ACHN (cell line): ENCODE measurements around the gene ATF6B.

Source experiments
- DNase-seq: peaks from one replicate; pipeline ENCODE4 v3.0.0-alpha.2; 2015
- in situ Hi-C: cut with HindIII; loops from 2 replicates; pipeline ENCODE4 v1.10.0; 2017; ENCODE audit warnings: low sequenced_read_pairs, low pct_ligation_motif_present, low pct_unique_long_range_greater_than_20kb

ATF6B gene

GRCh38 chr6:32088487-32089049 lies 39.5 kb downstream of the ATF6B start:
- no peak for DNase-seq
- in situ Hi-C loops: no loop called here

DNA sequence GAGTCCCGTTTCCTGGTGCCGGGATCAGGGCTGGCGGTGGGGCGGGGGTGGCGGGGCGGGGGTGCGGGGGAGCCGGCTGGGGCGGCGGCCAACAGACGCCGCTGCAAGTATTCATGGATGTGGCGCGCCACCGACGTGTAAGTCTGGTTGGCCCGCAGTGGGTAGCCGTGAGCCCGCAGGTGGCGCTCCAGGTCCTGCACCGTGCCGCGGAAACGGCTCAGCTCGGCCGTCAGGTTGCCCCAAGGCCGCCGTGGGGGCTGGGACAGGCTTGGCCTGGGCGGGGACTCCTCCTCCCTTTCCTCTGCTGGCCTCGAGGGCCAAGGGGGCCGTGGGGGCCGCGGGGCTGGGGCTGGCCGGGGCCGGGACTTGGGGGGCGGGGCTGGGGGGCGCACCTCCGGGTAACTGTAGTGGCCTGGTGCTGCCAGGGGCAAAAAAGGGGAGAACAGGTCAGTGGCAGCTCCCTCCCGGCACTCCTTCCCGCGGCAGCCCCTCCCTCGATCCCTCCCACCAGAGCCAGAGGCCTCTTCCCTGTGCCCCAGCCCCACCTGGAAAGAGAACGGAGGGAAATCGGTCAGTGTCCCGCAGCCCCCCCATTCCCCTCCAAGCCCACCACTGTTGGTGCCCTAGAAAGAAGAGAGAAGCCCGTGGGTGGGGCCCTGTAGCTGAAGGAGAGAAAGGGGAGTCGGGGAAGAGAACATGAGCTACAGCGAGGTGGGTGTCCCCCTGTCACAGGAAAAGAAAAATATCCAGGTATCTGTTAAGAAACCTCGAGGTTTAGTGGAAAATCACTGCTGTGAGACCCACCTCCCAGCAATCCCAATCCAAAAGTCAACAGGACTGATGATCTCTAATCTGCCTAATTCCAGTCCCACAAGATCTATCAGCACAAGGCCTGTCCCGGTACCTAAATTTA lies 40.2 kb downstream of the ATF6B start:
- in situ Hi-C loops: no loop called here
- no peak for DNase-seq

- in situ Hi-C loops: no loop called here
Measured at GRCh38 chr6:32086661-32087573, 41.1 kb downstream of the ATF6B start.

GRCh38 chr6:32085759-32086459 lies 42.1 kb downstream of the ATF6B start:
- DNase-seq: no peak
- in situ Hi-C loops: no loop called here

More at GRCh38 chr6:32086661-32087573, 41.1 kb downstream of the ATF6B start:
- peak; percentile 73 for DNase-seq

- in situ Hi-C loops: no loop called here
- no peak for DNase-seq
Measured at GRCh38 chr6:32084780-32085179, 43.3 kb downstream of the ATF6B start.

GRCh38 chr6:32083812-32084768 lies 44.0 kb downstream of the ATF6B start:
- in situ Hi-C loops: no loop called here
- no peak for DNase-seq

- no peak for DNase-seq
- in situ Hi-C loops: no loop called here
Measured at GRCh38 chr6:32082935-32083334, 45.1 kb downstream of the ATF6B start.

GRCh38 chr6:32082478-32082877 lies 45.6 kb downstream of the ATF6B start:
- in situ Hi-C loops: no loop called here
- DNase-seq: no peak

- in situ Hi-C loops: no loop called here
Measured at GRCh38 chr6:32081168-32081990, 46.7 kb downstream of the ATF6B start.

GRCh38 chr6:32079566-32080290 lies 48.3 kb downstream of the ATF6B start:
- in situ Hi-C loops: no loop called here
- DNase-seq: no peak

More at GRCh38 chr6:32081168-32081990, 46.7 kb downstream of the ATF6B start:
- DNase-seq: peak; percentile 78

DNA sequence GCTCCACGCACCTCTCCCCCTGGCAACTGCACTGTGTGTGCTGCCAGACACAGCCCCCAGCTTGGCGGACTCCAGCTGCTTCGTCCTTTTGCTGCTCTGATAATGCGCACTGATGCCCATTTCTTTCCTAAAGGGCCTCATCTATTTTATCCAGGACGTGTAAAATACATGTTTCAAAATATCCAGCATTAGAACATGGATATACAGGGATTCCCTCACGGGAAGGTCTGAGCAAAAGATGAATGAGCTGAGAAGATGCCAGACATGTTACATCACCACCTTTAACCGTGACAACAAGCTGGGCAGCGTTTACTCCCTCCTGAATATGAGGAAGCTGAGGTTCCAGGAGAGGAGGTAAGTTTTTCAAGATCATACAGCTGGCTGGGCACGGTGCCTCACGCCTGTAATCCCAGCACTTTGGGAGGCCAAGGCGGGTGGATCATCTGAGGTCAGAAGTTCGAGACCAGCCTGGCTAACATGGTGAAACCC lies 51.7 kb downstream of the ATF6B start:
- peak; percentile 79 for DNase-seq
- in situ Hi-C loops: no loop called here

DNA sequence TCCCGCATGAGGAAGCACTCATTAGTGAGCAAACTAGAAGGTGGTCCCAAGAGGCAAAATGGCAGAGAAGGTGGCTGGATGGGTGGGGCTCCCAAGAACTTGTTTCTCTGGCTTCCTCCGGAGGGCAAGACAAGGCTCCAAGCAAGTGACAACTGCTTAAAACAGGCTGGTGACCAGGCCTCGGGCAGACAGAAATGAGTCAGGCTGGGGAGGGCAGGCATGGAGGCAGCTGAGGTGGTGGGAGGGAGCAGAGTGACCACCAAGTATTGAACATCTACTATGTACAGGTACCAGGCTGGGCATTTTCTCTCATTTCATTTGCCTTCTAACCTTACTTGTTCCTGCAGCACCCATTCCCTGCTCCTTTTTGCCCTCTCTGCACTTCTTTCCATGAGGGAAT lies 52.3 kb downstream of the ATF6B start:
- in situ Hi-C loops: no loop called here
- no peak for DNase-seq

- in situ Hi-C loops: no loop called here
- DNase-seq: no peak
Measured at GRCh38 chr6:32074996-32075532, 53.0 kb downstream of the ATF6B start.

GRCh38 chr6:32073613-32074012 lies 54.4 kb downstream of the ATF6B start:
- no peak for DNase-seq
- in situ Hi-C loops: no loop called here

DNA sequence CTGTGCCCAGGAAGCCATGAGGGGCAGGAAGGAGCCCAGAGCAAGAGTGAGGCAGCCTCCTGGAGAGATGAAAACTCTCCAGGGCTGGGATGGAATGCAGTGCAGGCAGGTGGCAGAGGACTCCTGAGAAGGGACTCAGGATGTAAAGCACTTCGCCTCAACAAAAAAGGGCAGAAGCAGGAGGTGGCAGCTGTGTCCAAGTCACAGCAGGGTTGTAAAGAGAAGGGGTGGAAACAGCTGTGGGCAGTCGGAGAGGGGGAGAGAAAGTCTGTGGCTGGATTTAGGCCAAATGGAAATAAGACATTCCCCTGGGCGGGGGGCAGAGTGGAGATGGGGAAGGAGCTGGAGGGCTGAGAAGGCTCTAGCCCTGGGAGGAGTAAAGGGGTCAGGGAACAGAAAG lies 54.9 kb downstream of the ATF6B start:
- DNase-seq: no peak
- in situ Hi-C loops: no loop called here
